SIG-M5 (cell line): Measurements from ENCODE around the gene TBL2.
"Not testable (repeated sequence)": the region's sequence is repeated elsewhere in the genome, so short reads cannot be mapped to it uniquely, and the experiment has no call there.

Experiments
- DNase-seq: peaks from one replicate; lab custom pipeline; 2025; lab: John Stamatoyannopoulos, UW

The TBL2 gene

DNA sequence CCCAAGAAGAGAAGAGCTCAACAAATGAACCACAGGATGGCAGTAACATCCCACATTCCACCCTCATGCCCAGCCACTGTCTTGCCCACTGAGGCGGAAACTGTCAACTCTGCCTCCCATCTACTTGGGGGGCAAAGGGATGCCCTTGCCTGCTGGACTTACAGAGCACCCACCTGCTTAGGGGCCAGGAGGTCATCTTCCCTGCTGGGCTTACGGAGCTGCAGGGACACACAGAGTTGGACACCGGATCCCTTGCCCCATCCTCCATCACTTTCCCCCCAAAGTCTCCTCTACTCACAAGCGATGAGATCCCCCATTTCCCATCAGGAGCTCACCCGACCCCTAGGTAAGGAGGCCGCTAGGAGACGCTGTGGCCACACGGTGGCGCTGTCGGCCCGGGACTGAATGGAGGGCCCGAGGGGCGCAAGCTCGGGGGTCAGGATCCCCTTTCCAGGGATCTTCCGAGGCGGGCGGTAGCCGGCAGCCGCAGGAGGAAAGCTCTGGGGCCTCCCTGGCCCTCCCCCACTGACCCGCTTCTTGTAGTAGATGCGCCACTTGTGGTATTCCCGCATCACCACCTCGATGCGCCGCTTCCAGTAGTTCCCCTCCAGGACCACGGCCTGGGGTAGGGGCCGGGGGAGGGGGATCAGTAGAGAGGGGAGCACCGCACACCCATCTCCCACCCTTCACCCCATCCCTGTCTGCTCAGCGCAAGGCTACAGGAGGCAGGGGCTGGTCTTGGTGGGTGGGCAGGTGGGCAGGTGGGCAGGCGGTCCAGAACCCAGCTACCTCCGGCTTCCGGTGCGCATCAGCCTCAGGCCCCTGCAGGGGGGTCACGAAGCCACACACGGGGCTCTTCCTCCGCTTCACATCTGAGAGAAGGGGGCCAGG is 28.7 kb upstream of the TBL2 start:
- no peak for DNase-seq

GRCh38 chr7:73605601-73606220 is 27.3 kb upstream of the TBL2 start:
- DNase-seq: no peak

- no peak for DNase-seq
Measured at GRCh38 chr7:73602721-73603651, 24.6 kb upstream of the TBL2 start.

DNA sequence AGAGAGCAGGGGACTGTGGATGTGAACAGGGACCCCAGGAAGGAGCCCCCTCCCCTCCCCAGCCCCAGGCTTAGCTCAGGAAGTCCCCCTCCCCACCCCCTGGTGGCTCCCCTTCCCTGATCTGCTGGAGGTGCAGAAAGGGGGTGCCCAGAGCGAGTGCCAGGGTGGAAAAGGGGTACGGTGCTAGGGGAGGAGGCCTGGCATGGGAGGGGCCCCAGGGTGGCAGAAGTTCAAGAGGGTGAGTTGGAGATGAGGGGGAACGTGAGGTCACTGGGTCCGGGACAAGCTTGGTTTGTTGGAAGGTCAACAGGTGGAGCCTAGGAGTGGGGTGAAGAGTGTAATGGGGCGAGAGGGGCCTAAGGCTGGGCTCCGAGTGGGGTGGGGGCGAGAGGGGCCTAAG is 21.5 kb upstream of the TBL2 start:
- DNase-seq: no peak

- no peak for DNase-seq
Measured at GRCh38 chr7:73599151-73599882, 20.9 kb upstream of the TBL2 start.

DNA sequence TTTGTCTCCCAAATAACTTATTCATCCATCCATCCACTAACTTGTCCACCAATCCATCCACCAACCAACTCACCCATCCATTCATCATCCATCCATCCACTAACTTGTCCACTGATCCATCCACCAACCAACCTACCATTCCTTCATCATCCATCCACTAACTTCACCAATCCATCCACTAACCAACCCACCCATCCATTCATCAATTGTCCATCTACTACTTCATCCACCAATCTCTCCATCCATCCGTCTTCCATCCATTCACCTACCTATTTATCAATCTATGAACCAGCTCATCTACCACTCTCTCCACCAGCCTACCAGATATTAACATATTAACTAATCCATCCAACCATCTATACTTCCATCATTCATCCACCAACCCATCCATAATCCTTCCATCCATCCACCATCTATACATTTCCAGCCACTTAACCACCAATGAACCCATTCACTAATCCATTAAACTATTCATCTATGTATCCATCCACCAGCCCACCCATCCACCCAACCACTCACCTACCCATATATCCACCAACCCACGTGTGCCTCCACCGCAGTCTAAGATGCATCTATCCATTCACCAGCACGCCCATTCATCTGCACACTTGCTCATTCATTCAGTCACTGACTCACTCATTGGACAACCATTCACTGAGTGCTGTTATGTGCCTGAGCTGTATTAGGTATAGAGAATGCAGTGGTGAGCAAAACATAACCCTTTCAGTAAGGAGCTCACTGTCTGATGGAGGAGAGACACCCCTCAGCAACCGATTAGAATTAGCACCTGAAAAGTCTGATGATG is 19.8 kb upstream of the TBL2 start:
- DNase-seq: no peak

DNA sequence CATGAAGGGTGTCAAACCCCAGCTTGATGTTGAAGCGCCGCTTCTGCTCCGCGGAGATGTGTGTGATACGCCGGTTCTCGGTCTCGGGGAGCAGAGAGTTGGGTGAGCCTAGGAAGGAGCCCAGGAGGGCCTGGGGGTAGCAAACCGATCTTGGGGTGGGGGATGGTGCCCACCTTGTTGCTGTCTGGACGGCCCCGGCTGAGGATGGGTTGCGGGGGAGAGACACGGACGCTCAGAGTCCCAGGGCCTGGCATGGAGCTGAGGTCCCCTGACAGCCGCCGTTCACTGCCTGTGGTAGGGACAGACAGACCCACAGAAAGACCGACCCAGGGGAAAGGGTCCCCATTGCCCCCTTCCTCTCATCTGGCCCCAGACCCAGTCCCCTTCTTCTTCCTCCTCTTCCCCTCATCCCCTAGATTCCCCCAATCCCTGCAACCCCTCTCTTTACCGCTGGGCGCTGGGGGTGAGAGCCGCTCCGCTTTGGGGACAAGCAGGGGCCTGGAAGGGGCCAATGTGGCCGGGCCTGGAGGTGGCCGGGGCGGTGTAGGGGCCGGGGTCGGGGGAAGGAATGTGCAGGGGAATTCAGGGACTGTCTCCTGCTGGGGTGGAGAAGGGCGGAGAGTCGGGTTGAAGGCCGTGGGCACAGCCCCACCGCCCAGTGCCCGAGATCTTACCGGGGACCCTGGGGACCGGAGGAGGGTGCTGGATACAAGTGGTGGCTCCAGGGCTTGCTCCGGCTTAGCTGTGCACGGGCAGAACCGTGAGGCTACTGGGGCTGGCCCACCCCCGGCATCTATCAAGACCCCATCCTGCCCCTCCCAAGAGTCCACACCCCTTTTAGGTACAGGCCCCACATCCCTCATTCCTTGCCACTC is 18.0 kb upstream of the TBL2 start:
- DNase-seq: no peak

DNA sequence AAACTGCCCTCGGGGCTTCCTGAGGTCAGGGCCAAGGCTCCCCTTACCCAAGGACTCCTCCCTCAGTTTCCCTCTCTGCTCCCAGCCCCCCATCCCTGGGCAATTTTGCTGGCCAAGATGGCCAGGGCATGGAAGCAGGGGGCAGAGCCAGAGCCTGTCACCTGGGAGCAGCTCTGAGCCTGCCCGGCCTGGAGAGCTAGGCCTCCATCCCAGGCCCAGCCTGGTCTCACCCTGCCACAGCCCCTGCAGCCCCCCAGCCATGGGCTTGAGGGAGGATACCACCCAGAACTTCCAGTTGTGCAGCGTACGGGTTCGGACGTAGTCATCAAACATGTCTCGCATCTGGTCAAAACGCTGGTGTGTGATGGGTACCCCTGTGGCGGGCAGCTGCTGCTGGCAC is 17.0 kb upstream of the TBL2 start:
- no peak for DNase-seq

- DNase-seq: no peak
Measured at GRCh38 chr7:73593207-73594045, 15.0 kb upstream of the TBL2 start.

GRCh38 chr7:73586911-73587310 is 8.5 kb upstream of the TBL2 start:
- DNase-seq: no peak

GRCh38 chr7:73585196-73585595 is 6.8 kb upstream of the TBL2 start:
- DNase-seq: no peak

GRCh38 chr7:73582664-73583202 is 4.4 kb upstream of the TBL2 start:
- no peak for DNase-seq

DNA sequence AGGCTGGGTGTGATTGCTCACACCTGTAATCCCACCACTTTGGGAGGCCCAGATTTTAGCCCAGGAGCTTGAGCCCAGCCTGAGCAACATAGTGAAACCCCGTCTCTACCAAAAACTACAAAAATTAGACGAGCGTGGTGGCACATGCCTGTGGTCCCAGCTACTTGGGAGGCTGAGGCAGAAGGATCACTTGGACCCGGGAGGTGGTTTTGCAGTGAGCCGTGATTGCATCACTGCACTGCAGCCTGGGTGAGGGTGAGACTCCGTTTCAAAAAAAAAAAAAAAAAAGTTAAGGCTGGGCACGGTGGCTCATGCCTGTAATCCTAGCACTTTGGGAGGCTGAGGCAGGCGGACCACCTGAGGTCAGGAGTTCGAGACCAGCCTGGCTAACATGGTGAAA is 2.6 kb upstream of the TBL2 start:
- DNase-seq: not testable (repeated sequence)

DNA sequence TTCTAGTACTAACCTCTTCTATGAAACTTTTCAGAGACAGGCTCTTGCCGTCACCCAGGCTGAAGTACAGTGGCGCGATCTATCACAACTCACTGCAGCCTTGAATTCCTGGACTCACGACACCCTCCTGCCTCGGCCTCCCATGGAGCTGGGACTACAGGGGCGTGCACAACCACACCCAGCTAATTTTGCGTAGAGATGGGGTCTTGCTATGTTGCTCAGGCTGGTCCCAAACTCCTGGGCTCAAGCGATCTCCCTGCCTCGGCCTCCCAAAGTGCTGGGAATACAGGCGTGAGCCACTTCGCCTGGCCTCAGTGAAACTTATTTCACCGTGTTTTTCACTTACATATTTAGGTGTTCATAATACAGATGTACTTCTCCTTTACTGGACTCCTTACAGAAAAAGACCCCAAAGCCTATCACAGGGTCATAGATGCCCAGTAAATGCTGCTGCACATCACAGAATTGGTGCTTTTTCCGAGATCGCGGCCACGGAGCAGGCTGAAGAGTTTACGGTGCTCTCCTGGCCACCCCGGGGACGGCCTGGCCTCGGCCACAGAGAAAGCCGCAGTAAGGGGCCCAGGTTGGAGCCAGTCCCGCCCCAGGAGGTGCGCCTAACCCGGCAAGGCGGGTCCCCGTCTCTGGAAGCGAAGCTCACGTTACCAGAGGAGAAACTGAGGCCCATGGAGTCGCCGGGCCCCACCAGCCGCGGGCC is 595 bp downstream of the TBL2 start:
- no peak for DNase-seq

- DNase-seq: no peak
Measured at GRCh38 chr7:73573791-73574190, 4.6 kb downstream of the TBL2 start.

- DNase-seq: no peak
Measured at GRCh38 chr7:73573276-73573675, 5.1 kb downstream of the TBL2 start.

DNA sequence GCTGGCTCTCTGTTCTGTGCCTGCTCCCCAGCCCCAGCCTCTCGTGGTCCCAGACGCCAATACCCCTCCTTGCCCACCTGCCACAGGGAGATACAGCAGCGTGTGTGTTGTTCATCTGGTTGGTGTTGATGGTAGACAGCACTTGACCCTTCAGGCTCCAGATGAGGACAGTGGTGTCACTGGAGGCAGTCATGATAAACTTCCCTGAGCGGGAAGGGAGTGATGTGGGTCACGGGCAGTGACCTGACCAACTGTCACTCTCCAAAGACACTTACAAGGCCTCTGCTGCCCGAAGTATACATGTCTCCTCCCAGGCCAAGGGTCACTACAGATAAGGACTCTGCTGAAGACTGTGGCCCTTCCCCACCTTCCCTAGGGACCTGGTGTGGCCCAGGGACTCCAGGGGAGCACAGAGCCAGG is 5.6 kb downstream of the TBL2 start:
- no peak for DNase-seq

- DNase-seq: no peak
Measured at GRCh38 chr7:73570977-73571376, 7.4 kb downstream of the TBL2 start.
